Measurements from ENCODE around the gene C1GALT1C1.

The C1GALT1C1 gene

DNA sequence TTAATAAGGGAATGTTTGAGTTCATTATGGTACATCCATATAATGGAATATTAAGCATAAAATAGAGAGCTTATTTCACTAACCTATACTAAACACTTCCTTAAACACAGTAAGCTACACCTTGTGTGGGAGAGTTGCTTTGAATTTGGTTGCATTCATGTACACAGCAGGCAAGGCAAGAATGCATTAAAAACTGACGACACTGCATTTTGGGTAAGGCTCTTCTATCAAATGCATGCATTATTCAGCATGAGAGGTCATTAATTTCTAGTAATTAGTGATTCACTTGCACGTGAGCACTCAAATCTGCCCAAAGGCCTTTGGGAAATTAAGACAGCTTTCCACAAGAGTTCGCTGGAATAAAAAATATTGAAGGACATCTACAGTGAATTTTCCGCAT, 8.8 kb upstream of the C1GALT1C1 start:
- Histone ChIP-seq H3K4me1 (ENCODE audit: insufficient read depth, poor library complexity, severe bottlenecking) (no peaks in the 10 kb centered on the region), H3K27ac (ENCODE audit: poor library complexity, severe bottlenecking) (no peak overlapping the region), H3K9me3 (ENCODE audit: severe bottlenecking) (no peaks in the 10 kb centered on the region), H3K27me3 (ENCODE audit: insufficient read depth, poor library complexity, severe bottlenecking) (no peaks in the 10 kb centered on the region), H3K36me3 (ENCODE audit: low read depth) (no peaks in the 10 kb centered on the region), H3K4me3 (ENCODE audit: severe bottlenecking) (no peak overlapping the region)
- TF ChIP-seq, protein P1, sequence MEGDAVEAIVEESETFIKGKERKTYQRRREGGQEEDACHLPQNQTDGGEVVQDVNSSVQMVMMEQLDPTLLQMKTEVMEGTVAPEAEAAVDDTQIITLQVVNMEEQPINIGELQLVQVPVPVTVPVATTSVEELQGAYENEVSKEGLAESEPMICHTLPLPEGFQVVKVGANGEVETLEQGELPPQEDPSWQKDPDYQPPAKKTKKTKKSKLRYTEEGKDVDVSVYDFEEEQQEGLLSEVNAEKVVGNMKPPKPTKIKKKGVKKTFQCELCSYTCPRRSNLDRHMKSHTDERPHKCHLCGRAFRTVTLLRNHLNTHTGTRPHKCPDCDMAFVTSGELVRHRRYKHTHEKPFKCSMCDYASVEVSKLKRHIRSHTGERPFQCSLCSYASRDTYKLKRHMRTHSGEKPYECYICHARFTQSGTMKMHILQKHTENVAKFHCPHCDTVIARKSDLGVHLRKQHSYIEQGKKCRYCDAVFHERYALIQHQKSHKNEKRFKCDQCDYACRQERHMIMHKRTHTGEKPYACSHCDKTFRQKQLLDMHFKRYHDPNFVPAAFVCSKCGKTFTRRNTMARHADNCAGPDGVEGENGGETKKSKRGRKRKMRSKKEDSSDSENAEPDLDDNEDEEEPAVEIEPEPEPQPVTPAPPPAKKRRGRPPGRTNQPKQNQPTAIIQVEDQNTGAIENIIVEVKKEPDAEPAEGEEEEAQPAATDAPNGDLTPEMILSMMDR (IDR thresholded peaks at IDR 0.05; ENCODE audit: poor library complexity, severe bottlenecking), result no peak
- DNase-seq (ENCODE audit: low spot score) (no peak), ATAC-seq (ENCODE audit: low read depth) (no peak)

DNA sequence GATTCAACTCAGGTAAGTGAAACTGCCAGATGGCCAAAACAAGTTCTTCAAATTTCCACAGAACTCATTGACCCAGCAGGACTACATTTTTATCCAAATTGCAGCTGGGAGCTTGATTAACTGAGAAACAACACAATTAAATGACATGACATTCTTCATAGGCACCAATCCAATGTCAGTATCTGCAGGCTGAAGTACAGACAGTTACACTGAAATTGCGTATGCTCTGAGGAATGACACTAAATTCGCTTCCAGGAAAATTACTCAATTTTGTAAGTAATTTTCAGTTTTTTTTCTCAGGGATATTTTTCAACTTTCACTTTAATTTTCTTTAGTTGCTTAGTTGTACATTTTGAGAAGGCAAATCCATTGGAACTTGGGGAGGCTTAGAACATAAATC, 4.5 kb downstream of the C1GALT1C1 start:
- Histone ChIP-seq H3K4me3 (ENCODE audit: severe bottlenecking) (no peak overlapping the region), H3K36me3 (ENCODE audit: low read depth) (no peaks in the 10 kb centered on the region; the same call in 1 of the 2 replicates), H3K4me1 (ENCODE audit: insufficient read depth, poor library complexity, severe bottlenecking) (no peaks in the 10 kb centered on the region), H3K27ac (ENCODE audit: poor library complexity, severe bottlenecking) (no peak overlapping the region), H3K27me3 (ENCODE audit: insufficient read depth, poor library complexity, severe bottlenecking) (no peaks in the 10 kb centered on the region), H3K9me3 (ENCODE audit: severe bottlenecking) (no peaks in the 10 kb centered on the region)
- DNase-seq (ENCODE audit: low spot score), result no peak
- ATAC-seq (ENCODE audit: low read depth), result no peak
- TF ChIP-seq, protein P1 (IDR thresholded peaks at IDR 0.05; ENCODE audit: poor library complexity, severe bottlenecking), result no peak

DNA sequence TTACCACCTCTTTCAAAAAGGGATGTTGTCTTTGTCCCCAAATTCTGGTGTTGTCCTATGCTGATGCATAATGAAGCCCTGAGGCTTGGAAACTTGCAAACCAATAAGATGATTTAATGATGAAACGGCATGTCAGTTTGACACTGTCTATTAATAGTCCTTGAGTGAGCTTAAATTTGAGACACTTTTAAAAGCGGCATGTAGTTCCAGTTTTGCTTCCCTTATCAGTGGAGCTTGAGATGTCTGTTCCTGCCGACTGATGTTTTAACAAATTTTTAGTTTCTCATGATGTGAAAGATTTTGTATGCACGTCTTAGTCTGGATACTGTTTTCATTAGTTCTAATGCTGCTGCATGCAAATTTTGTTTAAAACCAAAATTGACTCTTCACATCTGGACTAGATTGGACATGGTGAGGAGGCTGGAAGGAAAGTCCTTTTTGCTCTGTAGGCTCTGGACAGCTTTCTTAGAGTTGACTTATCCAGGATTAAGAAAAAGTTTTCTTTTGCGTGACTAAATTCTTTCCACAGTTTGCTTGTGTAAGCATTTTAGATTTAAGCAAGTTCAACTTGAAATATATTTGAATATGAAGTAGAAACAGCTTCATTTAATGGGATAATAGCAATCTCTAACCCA, 11.7 kb downstream of the C1GALT1C1 start:
- Histone ChIP-seq H3K27me3 (ENCODE audit: insufficient read depth, poor library complexity, severe bottlenecking) (no peaks in the 10 kb centered on the region), H3K4me1 (ENCODE audit: insufficient read depth, poor library complexity, severe bottlenecking) (no peaks in the 10 kb centered on the region), H3K4me3 (ENCODE audit: severe bottlenecking) (no peak overlapping the region), H3K9me3 (ENCODE audit: severe bottlenecking) (no peaks in the 10 kb centered on the region), H3K27ac (ENCODE audit: poor library complexity, severe bottlenecking) (no peak overlapping the region), H3K36me3 (ENCODE audit: low read depth) (peaks cover 16% of the 10 kb centered on the region)
- TF ChIP-seq, protein P1 (IDR thresholded peaks at IDR 0.05; ENCODE audit: poor library complexity, severe bottlenecking), result no peak
- no peak for ATAC-seq (ENCODE audit: low read depth)
- no peak for DNase-seq (ENCODE audit: low spot score)

DNA sequence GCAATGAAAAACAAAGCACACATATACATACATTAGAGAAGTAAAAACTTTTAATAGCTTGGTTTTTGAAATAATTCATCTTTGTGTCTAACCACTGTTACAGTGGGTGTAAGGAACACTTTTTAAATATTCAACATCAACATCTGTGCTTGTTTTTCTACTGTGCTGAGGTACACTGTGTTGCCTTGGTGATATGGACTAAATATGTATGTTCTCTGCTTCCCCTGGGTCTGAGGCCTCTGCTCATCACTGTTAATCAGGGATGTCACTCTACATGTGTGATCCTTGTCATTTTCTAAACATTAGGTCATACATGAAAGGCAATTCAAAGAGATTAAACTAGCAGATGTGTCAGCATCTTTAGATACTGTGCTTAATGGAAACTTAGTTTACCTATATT, 15.0 kb downstream of the C1GALT1C1 start:
- H3K4me3 ChIP-seq (ENCODE audit: severe bottlenecking), result no peak overlapping the region
- TF ChIP-seq, protein P1 (IDR thresholded peaks at IDR 0.05; ENCODE audit: poor library complexity, severe bottlenecking), result no peak
- no peaks in the 10 kb centered on the region for H3K4me1 ChIP-seq (ENCODE audit: insufficient read depth, poor library complexity, severe bottlenecking)
- peaks cover 27% of the 10 kb centered on the region for H3K36me3 ChIP-seq (ENCODE audit: low read depth)
- ATAC-seq (ENCODE audit: low read depth) (no peak), DNase-seq (ENCODE audit: low spot score) (no peak)
- no peaks in the 10 kb centered on the region for H3K27me3 ChIP-seq (ENCODE audit: insufficient read depth, poor library complexity, severe bottlenecking)
- H3K9me3 ChIP-seq (ENCODE audit: severe bottlenecking), result no peaks in the 10 kb centered on the region
- H3K27ac ChIP-seq (ENCODE audit: poor library complexity, severe bottlenecking), result no peak overlapping the region

DNA sequence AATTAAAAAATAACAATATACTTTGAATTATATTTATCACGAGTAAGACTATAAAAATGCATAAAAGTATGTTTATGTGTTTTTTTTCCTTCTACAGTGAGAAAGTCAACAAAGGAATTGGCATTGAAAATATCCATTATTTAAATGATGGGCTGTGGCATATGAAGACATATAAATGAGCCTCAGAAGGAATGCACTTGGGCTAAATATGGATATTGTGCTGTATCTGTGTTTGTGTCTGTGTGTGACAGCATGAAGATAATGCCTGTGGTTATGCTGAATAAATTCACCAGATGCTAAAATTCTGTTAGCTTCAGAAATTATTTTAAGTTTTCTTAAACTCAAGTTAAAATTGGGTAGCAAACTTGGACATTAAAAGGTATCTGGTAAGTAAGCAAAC, 17.8 kb downstream of the C1GALT1C1 start:
- H3K27me3 ChIP-seq (ENCODE audit: insufficient read depth, poor library complexity, severe bottlenecking), result no peaks in the 10 kb centered on the region
- H3K4me1 ChIP-seq (ENCODE audit: insufficient read depth, poor library complexity, severe bottlenecking), result no peaks in the 10 kb centered on the region
- no peaks in the 10 kb centered on the region for H3K9me3 ChIP-seq (ENCODE audit: severe bottlenecking)
- peaks cover 47% of the 10 kb centered on the region for H3K36me3 ChIP-seq (ENCODE audit: low read depth)
- no peak for ATAC-seq (ENCODE audit: low read depth)
- no peak for DNase-seq (ENCODE audit: low spot score)
- H3K4me3 ChIP-seq (ENCODE audit: severe bottlenecking), result no peak overlapping the region
- H3K27ac ChIP-seq (ENCODE audit: poor library complexity, severe bottlenecking), result no peak overlapping the region
- TF ChIP-seq, protein P1 (IDR thresholded peaks at IDR 0.05; ENCODE audit: poor library complexity, severe bottlenecking), result no peak
